ENCODE measurements around the gene TACC2. TPM values are rescaled to one million over a fixed set of nuclear protein-coding genes. Genes with fewer than 3 reads are reported as not detected.

The TACC2 gene
- total and polyA plus RNA-seq, 2 experiments from 2014 or later: 30.8 to 35.9 TPM

- no peak overlapping the region for H3K4me3 ChIP-seq
- no peak overlapping the region for H2AFZ ChIP-seq
- Mint-ChIP-seq H3K4me3 (no peak overlapping the region), H3K4me1 (peaks cover 5% of the 10 kb centered on the region; the same call in 2 of the 3 replicates), H3K9me3 (no peaks in the 10 kb centered on the region), H3K36me3 (ENCODE audit: low read depth) (no peaks in the 10 kb centered on the region), H3K27me3 (ENCODE audit: insufficient read depth, low read depth, poor library complexity) (peaks cover 6% of the 10 kb centered on the region), H3K27ac (no peak overlapping the region)
- H3K27me3 ChIP-seq (ENCODE audit: insufficient read depth): no peaks in the 10 kb centered on the region
- no peak overlapping the region for H3K4me2 ChIP-seq
- no peaks in the 10 kb centered on the region for H3K4me1 ChIP-seq (ENCODE audit: insufficient read depth)
- DNase-seq (ENCODE audit: low spot score) (no peak), ATAC-seq (no peak)
- no peaks in the 10 kb centered on the region for H3K79me2 ChIP-seq (replicated peaks; ENCODE audit: insufficient read depth)
- TF ChIP-seq POLR2AphosphoS5 (IDR thresholded peaks at IDR 0.05; ENCODE audit: low read depth) (no peak), STAT1 (IDR thresholded peaks at IDR 0.05; ENCODE audit: unreplicated experiment) (no peak), ZNF114 (CRISPR knock-in tag; IDR thresholded peaks at IDR 0.05) (no peak), JUNB (IDR thresholded peaks at IDR 0.05; ENCODE audit: unreplicated experiment) (no peak), REST (IDR thresholded peaks at IDR 0.05; ENCODE audit: unreplicated experiment) (no peak), CTCF (conservative IDR thresholded peaks at IDR 0.05; ENCODE audit: low read depth in 2 of 2) (no peak), ZNF331 (CRISPR knock-in tag; IDR thresholded peaks at IDR 0.05; ENCODE audit: low read depth) (no peak), EZH2 (IDR thresholded peaks at IDR 0.05; ENCODE audit: low read depth, unreplicated experiment) (no peak), ZNF462 (CRISPR knock-in tag; IDR thresholded peaks at IDR 0.05) (no peak), EZH2phosphoT487 (IDR thresholded peaks at IDR 0.05; ENCODE audit: unreplicated experiment) (no peak), NANOG (IDR thresholded peaks at IDR 0.05; ENCODE audit: borderline replicate concordance) (no peak)
- no peak overlapping the region for H3K27ac ChIP-seq (ENCODE audit: low read depth)
- no peaks in the 10 kb centered on the region for H3K9me2 ChIP-seq (ENCODE audit: insufficient read depth)
- no peaks in the 10 kb centered on the region for H3K36me3 ChIP-seq (ENCODE audit: insufficient read depth)
- no peaks in the 10 kb centered on the region for H4K20me1 ChIP-seq (replicated peaks; ENCODE audit: insufficient read depth)
- no peaks in the 10 kb centered on the region for H3F3A ChIP-seq (replicated peaks; ENCODE audit: low read depth)
Observed at GRCh38 chr10:122294511-122295450, 305.8 kb downstream of the TACC2 start.
